ENCODE results near the gene DDX52. TPM values are rescaled to one million over a fixed set of nuclear protein-coding genes. Genes with fewer than 3 reads are reported as not detected.

DDX52 gene
- total and polyA plus RNA-seq, 2 of the 13 experiments (the other 11 are each of a cell fraction or from before 2014, with no cell fraction given) = 8.9 to 36.1 TPM

DNA sequence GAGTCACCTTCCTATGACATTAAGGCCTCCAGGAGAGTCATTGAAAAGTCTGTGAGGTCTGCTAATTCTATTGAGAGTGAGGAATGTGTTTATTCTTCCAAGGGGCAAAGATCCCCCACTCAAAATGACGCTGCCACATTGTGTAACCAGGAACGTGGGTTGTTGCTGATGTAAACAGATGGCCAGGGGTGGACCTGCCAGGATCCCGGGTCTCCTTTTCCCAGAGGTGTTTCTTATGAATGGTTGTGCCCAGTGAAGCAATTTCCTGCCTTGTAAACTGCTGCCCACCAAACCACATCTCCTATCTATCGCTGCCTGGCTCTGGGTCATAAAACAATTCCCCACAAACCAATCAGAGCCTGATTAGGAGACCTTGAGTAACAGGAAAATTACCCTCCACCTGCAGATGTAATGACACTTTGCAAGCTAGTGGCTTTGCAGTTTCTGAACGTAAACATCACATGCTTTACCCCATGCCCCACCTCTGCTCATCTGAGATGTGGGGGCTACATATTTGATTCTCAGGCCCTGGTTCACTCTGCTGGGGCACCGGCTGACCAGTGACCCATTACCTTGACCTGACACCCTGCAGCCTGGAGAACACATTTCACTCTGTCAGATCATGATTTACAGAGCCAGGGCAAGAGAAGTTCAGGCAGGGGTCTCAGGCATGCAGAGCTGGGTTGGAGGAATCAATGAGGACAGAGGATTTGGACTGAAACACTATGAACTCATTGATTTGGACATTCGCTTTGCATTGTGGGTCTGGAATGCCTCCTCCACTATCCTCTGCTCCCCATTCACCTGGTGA is 33.1 kb upstream of the DDX52 start (continued):
- TF ChIP-seq ZBTB7B (CRISPR knock-in tag; IDR thresholded peaks at IDR 0.05) (peak; percentile 56; the same call in 1 of the 2 replicates), RBAK (CRISPR knock-in tag; IDR thresholded peaks at IDR 0.05) (no peak), GZF1 (CRISPR knock-in tag; IDR thresholded peaks at IDR 0.05) (no peak), ZNF263 (CRISPR knock-in tag; IDR thresholded peaks at IDR 0.05) (no peak), ZNF251 (CRISPR knock-in tag; IDR thresholded peaks at IDR 0.05) (no peak), EED (CRISPR knock-in tag; IDR thresholded peaks at IDR 0.05) (no peak), NFE2L1 (CRISPR knock-in tag; IDR thresholded peaks at IDR 0.05; ENCODE audit: borderline replicate concordance) (no peak), ZFP82 (CRISPR knock-in tag; IDR thresholded peaks at IDR 0.05; ENCODE audit: borderline replicate concordance) (no peak), SIN3B (IDR thresholded peaks at IDR 0.05; ENCODE audit: low read length) (no peak), DMAP1 (CRISPR knock-in tag; IDR thresholded peaks at IDR 0.05) (0 out of 2 replicates have a peak, but pooled peaks have one; percentile 14), CHD2 (IDR thresholded peaks at IDR 0.05; ENCODE audit: low read depth, low read length) (no peak), ZMYM4 (CRISPR knock-in tag; IDR thresholded peaks at IDR 0.05) (peak; percentile 25), NR1H2 (CRISPR knock-in tag; IDR thresholded peaks at IDR 0.05; ENCODE audit: borderline replicate concordance, low read depth) (no peak), TOPORS (CRISPR knock-in tag; IDR thresholded peaks at IDR 0.05) (no peak), NFKBIZ (CRISPR knock-in tag; IDR thresholded peaks at IDR 0.05) (no peak), NFYC (CRISPR knock-in tag; IDR thresholded peaks at IDR 0.05) (no peak), ZFP36L1 (CRISPR knock-in tag; IDR thresholded peaks at IDR 0.05) (no peak), ZNF616 (CRISPR knock-in tag; IDR thresholded peaks at IDR 0.05; ENCODE audit: low read depth) (no peak), REL (CRISPR knock-in tag; conservative IDR thresholded peaks at IDR 0.05) (no peak), REXO4 (CRISPR knock-in tag; IDR thresholded peaks at IDR 0.05; ENCODE audit: borderline replicate concordance) (no peak), ZNF34 (CRISPR knock-in tag; IDR thresholded peaks at IDR 0.05; ENCODE audit: borderline replicate concordance) (no peak), POLR2AphosphoS2 (IDR thresholded peaks at IDR 0.05; ENCODE audit: low read depth, low read length) (no peak), ZFAT (CRISPR knock-in tag; conservative IDR thresholded peaks at IDR 0.05) (no peak), AHR (CRISPR knock-in tag; IDR thresholded peaks at IDR 0.05) (no peak), ZFP1 (CRISPR knock-in tag; IDR thresholded peaks at IDR 0.05) (0 out of 2 replicates have a peak, but pooled peaks have one; percentile 52), ZNF552 (CRISPR knock-in tag; IDR thresholded peaks at IDR 0.05; ENCODE audit: borderline replicate concordance) (no peak), RBM22 (optimal IDR thresholded peaks at IDR 0.05; ENCODE audit: low read length) (no peak)
- TF ChIP-seq, protein P1, sequence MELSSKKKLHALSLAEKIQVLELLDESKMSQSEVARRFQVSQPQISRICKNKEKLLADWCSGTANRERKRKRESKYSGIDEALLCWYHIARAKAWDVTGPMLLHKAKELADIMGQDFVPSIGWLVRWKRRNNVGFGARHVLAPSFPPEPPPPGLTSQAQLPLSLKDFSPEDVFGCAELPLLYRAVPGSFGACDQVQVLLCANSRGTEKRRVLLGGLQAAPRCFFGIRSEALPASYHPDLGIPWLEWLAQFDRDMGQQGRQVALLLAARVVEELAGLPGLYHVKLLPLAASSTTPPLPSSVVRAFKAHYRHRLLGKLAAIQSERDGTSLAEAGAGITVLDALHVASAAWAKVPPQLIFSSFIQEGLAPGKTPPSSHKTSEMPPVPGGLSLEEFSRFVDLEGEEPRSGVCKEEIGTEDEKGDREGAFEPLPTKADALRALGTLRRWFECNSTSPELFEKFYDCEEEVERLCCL (CRISPR knock-in tag; IDR thresholded peaks at IDR 0.05; ENCODE audit: borderline replicate concordance) = no peak
- TF ChIP-seq, protein P2, sequence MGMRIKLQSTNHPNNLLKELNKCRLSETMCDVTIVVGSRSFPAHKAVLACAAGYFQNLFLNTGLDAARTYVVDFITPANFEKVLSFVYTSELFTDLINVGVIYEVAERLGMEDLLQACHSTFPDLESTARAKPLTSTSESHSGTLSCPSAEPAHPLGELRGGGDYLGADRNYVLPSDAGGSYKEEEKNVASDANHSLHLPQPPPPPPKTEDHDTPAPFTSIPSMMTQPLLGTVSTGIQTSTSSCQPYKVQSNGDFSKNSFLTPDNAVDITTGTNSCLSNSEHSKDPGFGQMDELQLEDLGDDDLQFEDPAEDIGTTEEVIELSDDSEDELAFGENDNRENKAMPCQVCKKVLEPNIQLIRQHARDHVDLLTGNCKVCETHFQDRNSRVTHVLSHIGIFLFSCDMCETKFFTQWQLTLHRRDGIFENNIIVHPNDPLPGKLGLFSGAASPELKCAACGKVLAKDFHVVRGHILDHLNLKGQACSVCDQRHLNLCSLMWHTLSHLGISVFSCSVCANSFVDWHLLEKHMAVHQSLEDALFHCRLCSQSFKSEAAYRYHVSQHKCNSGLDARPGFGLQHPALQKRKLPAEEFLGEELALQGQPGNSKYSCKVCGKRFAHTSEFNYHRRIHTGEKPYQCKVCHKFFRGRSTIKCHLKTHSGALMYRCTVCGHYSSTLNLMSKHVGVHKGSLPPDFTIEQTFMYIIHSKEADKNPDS (CRISPR knock-in tag; IDR thresholded peaks at IDR 0.05) = no peak
- TF ChIP-seq, protein P3, sequence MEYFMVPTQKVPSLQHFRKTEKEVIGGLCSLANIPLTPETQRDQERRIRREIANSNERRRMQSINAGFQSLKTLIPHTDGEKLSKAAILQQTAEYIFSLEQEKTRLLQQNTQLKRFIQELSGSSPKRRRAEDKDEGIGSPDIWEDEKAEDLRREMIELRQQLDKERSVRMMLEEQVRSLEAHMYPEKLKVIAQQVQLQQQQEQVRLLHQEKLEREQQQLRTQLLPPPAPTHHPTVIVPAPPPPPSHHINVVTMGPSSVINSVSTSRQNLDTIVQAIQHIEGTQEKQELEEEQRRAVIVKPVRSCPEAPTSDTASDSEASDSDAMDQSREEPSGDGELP (IDR thresholded peaks at IDR 0.05; ENCODE audit: borderline replicate concordance, low read depth) = peak; percentile 58; the same call in 1 of the 2 replicates

Data from HepG2 (cell line).